HepG2 (cell line): ENCODE results near the gene RBP7. TPM values are rescaled to one million over a fixed set of nuclear protein-coding genes. Genes with fewer than 3 reads are reported as not detected.
A peak's percentile ranks its signal among the peaks of the same experiment; 100 is the strongest.

Source experiments
- HCFC1 ChIP-seq: fragments of 150-350 bp; IDR thresholded peaks from 2 replicates; pipeline ENCODE4 v1.6.1; 2014; ENCODE audit warnings: low read depth, low read length
- HIVEP1 ChIP-seq: sonication (generic); formaldehyde crosslinking; IDR thresholded peaks from 2 replicates; pipeline ENCODE4 v1.4.0; 2020; ENCODE audit warnings: mild to moderate bottlenecking, missing genetic modification reagents
- HNRNPH1 ChIP-seq: fragments of 200-400 bp; formaldehyde crosslinking; optimal IDR thresholded peaks from 2 replicates; pipeline ENCODE3; 2017; ENCODE audit warnings: mild to moderate bottlenecking, low read depth, low read length
- JARID2 ChIP-seq: sonication (generic); formaldehyde crosslinking; IDR thresholded peaks from 2 replicates; pipeline ENCODE4 v1.8.1; 2023; ENCODE audit warnings: missing genetic modification reagents, inconsistent platforms; ENCODE audit not compliant: insufficient replicate concordance
- MBD4 ChIP-seq: IDR thresholded peaks from 2 replicates; pipeline ENCODE4 v1.6.1; 2012; ENCODE audit warnings: low read length, inconsistent platforms, borderline replicate concordance
- MLLT10 ChIP-seq: sonication (generic); formaldehyde crosslinking; IDR thresholded peaks from 2 replicates; pipeline ENCODE4 v1.4.0; 2020; ENCODE audit warnings: missing genetic modification reagents
- PREB ChIP-seq: sonication (generic); formaldehyde crosslinking; IDR thresholded peaks from 2 replicates; pipeline ENCODE4 v1.4.0; 2020; ENCODE audit warnings: missing genetic modification reagents
- SNRNP70 ChIP-seq: fragments of 200-400 bp; formaldehyde crosslinking; IDR thresholded peaks from 2 replicates; pipeline ENCODE4 v1.6.1; 2017; ENCODE audit warnings: mild to moderate bottlenecking, low read depth, low read length, moderate library complexity
- SPEN ChIP-seq: sonication (generic); formaldehyde crosslinking; IDR thresholded peaks from 2 replicates; pipeline ENCODE4 v1.5.1; 2020; ENCODE audit warnings: low read depth, mild to moderate bottlenecking, missing genetic modification reagents
- SRSF4 ChIP-seq: fragments of 200-400 bp; formaldehyde crosslinking; IDR thresholded peaks from one replicate; pipeline ENCODE4 v1.6.1; 2018; ENCODE audit warnings: mild to moderate bottlenecking, low read depth, low read length, moderate library complexity; ENCODE audit not compliant: poor library complexity, severe bottlenecking
- TBX2 ChIP-seq: sonication (generic); formaldehyde crosslinking; IDR thresholded peaks from 2 replicates; pipeline ENCODE4 v1.5.0; 2020; ENCODE audit warnings: missing genetic modification reagents, mild to moderate bottlenecking, borderline replicate concordance
- TCF7 ChIP-seq: sonication (generic); IDR thresholded peaks from 2 replicates; pipeline ENCODE4 v1.6.1; 2016; ENCODE audit warnings: antibody characterized with exemption, low read depth
- ZFP1 ChIP-seq: IDR thresholded peaks from 2 replicates; pipeline ENCODE4 v1.6.1; 2016
- ZNF234 ChIP-seq: sonication (generic); formaldehyde crosslinking; conservative IDR thresholded peaks from 2 replicates; pipeline ENCODE4 v1.5.1; 2020; ENCODE audit warnings: mild to moderate bottlenecking, missing genetic modification reagents
- ZNF484 ChIP-seq: sonication (generic); formaldehyde crosslinking; IDR thresholded peaks from 2 replicates; pipeline ENCODE4 v1.5.1; 2020; ENCODE audit warnings: mild to moderate bottlenecking, low read depth, missing genetic modification reagents, borderline replicate concordance
- ZNF513 ChIP-seq: sonication (generic); formaldehyde crosslinking; conservative IDR thresholded peaks from 2 replicates; pipeline ENCODE4 v1.5.0; 2020; ENCODE audit warnings: missing genetic modification reagents
- ZNF646 ChIP-seq: sonication (generic); formaldehyde crosslinking; IDR thresholded peaks from 2 replicates; pipeline ENCODE4 v1.9.0; 2021; ENCODE audit warnings: mild to moderate bottlenecking, missing genetic modification reagents
- ZNF770 ChIP-seq: sonication (generic); formaldehyde crosslinking; IDR thresholded peaks from 2 replicates; pipeline ENCODE4 v1.5.0; 2020; ENCODE audit warnings: mild to moderate bottlenecking, missing genetic modification reagents
- ZSCAN31 ChIP-seq: sonication (generic); formaldehyde crosslinking; IDR thresholded peaks from 2 replicates; pipeline ENCODE4 v1.5.0; 2020; ENCODE audit warnings: low read depth, mild to moderate bottlenecking, missing genetic modification reagents
- polyA plus RNA-seq, 8 experiments: library from polyadenylated mRNA; depleted of rRNA in 3 of 8; stranded (reverse) in 7 of 8; unstranded in 1 of 8; fragments of >200 nt; fragmentation: Illumina TruSeq in 4 of 8; extraction: Trizol in 4 of 8; gene quantifications; 2 replicates each; pipeline versions ENCODE4 v1.2.1 to v1.2.3, GENCODE V29; 2011 to 2016; ENCODE audit warnings: low read depth in 4 of 8, missing spikeins in 1 of 8, mixed read lengths in 1 of 8; ENCODE audit not compliant: insufficient read depth in 1 of 8
- total RNA-seq, 5 experiments: library from RNA; depleted of rRNA; stranded (reverse); fragments of >200 nt; fragmentation: Illumina TruSeq; extraction: Trizol; gene quantifications; 2 replicates each; pipeline ENCODE4 v1.2.3, GENCODE V29; 2016; ENCODE audit warnings: low read depth in 1 of 5

The RBP7 gene
- total and polyA plus RNA-seq, 2 of the 13 experiments (the other 11 are each of a cell fraction or from before 2014, with no cell fraction given): 1.6 to 2.0 TPM

- TF ChIP-seq PREB (CRISPR knock-in tag) (no peak), SPEN (no peak), ZNF646 (CRISPR knock-in tag) (no peak), SNRNP70 (no peak), ZNF484 (CRISPR knock-in tag) (no peak), TCF7 (no peak), SRSF4 (no peak), ZNF513 (CRISPR knock-in tag) (no peak), ZNF770 (CRISPR knock-in tag) (no peak), ZNF234 (CRISPR knock-in tag) (no peak), MLLT10 (CRISPR knock-in tag) (no peak), ZSCAN31 (CRISPR knock-in tag) (no peak), HCFC1 (0 out of 2 replicates have a peak, but pooled peaks have one; percentile 26), HIVEP1 (CRISPR knock-in tag) (no peak), MBD4 (no peak), ZFP1 (CRISPR knock-in tag) (no peak), TBX2 (peak; percentile 34; the same call in 1 of the 2 replicates), JARID2 (no peak), HNRNPH1 (no peak)
Observed at GRCh38 chr1:10032590-10033358, 35.7 kb downstream of the RBP7 start, which contains the start of gene UBE4B (continued).
